GM19395 (cell line): Measurements from ENCODE around the gene ANKRD62.

ENCODE experiments used
- ATAC-seq: cut with Tn5 transposase; IDR thresholded peaks from one replicate; pipeline ENCODE4 v1.9.1; 2021; ENCODE audit warnings: mild to moderate bottlenecking, moderate library complexity; ENCODE audit not compliant: unreplicated experiment

ANKRD62 gene

GRCh38 chr18:12165038-12165768, 71.6 kb downstream of the ANKRD62 start:
- no peak for ATAC-seq
